GM19455 (cell line): ENCODE measurements around the gene CCDC136.

Source experiments
- ATAC-seq: cut with Tn5 transposase; IDR thresholded peaks from one replicate; pipeline ENCODE4 v1.9.1; 2021; ENCODE audit not compliant: unreplicated experiment

CCDC136 gene

DNA sequence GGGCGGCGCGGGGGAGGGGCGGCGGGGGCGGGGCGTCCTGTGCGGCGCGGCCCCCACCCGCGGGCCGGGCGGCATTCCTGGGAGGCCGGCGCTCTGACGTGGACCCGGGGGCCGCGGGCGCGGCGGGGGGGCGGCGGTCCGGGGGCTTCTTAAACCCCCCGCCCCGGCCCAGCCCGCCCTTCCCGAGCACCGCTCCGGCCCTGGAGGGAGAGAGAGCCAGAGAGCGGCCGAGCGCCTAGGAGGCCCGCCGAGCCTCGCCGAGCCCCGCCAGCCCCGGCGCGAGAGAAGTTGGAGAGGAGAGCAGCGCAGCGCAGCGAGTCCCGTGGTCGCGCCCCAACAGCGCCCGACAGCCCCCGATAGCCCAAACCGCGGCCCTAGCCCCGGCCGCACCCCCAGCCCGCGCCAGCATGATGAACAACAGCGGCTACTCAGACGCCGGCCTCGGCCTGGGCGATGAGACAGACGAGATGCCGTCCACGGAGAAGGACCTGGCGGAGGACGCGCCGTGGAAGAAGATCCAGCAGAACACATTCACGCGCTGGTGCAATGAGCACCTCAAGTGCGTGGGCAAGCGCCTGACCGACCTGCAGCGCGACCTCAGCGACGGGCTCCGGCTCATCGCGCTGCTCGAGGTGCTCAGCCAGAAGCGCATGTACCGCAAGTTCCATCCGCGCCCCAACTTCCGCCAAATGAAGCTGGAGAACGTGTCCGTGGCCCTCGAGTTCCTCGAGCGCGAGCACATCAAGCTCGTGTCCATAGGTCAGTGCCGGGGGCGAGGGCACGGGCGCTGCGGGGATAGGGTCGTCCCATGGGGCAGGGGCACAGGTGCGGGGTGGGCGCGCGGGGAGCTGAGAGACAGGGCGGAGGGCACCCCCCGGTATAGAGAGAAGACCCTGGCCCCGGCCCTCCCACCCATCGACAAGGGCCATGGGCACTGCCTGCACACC lies 38.7 kb downstream of the CCDC136 start, which contains the start of gene FLNC:
Gene FLNC, plus strand, starts transcription at position 176 of the 947 bp plus-strand sequence. Its CDS starts 232 bp downstream, at position 408.
- ATAC-seq: no peak

DNA sequence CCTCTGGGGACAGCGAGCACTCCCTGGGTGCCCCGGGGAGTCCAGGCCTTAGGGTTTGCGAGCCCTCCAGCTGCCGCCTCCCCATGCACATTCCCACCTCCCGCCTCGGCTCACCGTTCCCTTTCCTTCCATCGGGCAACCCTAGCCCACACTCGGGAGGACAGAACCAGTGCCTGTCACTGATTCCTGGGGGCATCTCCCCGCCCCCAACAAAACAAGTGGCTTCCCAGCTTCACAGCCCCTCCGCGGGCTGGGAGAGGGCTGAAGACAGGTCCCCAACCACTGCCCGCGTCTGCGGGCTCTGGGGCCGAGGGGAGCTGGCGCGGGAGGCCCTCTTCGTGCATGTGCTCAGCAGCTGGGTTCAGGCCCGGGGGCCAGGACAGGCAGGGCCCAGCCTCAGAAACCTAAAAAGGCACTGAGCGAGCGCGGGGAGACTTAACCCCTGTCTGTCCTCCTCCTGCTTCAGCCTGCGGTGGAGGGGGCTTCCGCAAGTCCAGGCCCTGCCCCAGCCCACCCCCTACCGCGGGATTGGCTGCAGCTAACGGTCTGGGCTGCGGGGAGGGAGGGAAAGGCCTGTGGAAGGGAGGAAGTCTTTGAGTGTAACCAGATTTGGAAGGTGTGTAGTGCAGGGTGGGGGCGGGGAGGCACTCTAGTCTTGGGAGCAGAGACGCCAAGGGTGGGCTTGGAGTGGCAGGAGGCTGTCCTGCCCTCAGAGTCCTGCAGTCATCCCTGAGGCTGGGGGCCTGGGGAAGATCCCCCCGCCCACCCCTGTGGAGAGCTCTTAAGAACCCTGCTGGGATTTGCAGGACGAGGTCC lies 39.6 kb downstream of the CCDC136 start:
- ATAC-seq: no peak

DNA sequence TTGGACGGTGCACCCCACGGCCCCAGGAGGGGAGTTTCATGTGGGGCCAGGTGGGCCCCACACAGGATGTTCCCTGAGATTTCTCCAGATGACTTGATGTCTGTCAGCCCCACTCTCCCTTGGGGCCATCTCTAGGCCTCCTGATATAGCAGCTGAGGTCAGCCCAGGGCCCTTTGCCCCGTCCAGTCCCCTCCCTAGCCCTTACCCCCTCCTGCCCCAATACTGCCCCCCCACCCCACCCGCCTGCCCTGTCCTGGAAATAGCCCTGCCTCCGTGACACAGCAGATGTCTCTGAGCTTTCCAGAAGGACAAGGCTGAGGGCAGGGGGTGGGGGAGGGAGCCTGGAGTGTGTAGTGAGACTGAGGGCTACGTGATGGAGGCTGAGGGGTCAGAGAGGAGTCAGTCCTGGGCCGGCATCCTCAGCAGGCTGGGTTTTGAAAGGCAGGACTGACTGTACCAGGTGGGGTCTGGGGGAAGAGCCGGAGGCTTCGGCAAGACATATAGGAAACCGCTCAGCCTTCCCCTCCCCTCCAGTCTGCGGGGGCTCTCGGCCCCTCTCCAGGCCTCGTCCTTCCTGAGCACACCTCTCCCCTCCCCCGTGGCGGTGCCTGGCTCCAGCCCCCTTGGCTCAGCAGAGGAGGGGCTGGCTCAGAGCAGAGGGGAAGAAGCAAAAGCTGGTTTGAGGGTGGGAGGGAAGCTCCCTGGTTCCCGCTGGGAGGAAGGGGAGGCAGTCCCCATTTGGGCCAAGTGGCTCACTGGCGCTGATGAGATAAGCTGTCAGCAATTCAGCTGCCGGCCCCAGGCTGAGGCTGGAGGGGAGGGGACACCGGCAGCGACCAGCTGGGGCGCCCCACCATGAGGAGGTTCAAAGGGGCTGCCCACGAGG lies 40.5 kb downstream of the CCDC136 start:
- no peak for ATAC-seq

GRCh38 chr7:128832880-128833147 lies 41.0 kb downstream of the CCDC136 start:
- no peak for ATAC-seq

DNA sequence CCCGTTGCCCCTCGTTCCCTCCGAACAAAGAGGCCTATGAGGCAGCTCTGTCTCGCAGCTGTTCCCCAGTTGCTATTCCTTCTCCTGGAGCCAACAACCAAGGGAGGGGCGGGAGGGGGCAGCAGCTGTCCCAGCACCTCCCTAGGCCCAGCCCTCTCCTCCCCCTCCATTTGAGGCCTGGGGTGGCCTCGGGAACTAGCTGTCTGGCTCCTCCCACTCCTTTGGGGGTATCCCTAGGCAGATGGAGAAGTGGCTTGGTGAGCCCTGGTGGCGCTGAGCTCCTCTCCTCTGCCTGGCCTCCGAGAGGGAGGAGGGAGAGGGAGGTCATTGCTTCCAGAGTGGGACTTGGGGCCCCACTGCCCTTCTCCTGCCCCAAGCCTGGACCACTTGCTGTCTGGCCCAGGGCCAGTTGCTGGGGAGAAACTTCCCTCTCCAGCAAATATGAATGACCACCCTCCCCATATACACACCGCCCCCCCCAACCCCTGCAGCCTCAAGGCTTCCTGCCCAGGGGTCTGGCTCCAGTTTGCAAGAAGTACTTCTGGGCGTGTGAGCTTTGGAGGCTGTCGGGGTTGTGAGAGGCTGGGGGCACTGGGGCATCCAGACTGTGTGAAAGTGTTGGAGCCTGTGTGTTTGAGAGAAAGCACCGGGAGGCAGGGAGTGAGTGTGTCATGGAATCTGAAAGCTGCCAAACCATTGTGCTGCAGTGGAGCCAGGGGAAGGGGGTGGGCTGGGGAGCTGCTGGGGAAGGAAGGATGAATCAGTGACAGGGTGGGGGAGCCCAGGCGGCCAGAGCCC lies 41.6 kb downstream of the CCDC136 start:
- ATAC-seq: no peak

- ATAC-seq: no peak
Observed at GRCh38 chr7:128833946-128834325, 42.2 kb downstream of the CCDC136 start.

DNA sequence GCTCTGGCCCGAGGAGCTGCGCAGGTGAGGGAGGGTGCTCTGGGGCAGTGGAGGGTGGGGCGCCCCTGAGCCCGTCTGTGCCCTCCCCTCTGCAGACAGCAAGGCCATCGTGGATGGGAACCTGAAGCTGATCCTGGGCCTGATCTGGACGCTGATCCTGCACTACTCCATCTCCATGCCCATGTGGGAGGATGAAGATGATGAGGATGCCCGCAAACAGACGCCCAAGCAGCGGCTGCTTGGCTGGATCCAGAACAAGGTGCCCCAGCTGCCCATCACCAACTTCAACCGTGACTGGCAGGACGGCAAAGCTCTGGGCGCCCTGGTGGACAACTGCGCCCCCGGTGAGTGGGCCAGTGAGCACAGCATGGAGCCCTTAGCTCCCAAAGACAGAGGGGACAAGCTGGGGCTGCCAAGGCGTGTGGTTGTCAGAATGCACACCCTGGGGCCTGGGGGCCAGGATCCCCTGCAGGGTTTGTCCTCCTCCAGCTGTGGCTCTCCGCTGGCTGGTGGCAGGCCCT lies 43.5 kb downstream of the CCDC136 start:
- ATAC-seq: no peak

GRCh38 chr7:128835790-128836641 lies 44.2 kb downstream of the CCDC136 start:
- ATAC-seq: no peak

DNA sequence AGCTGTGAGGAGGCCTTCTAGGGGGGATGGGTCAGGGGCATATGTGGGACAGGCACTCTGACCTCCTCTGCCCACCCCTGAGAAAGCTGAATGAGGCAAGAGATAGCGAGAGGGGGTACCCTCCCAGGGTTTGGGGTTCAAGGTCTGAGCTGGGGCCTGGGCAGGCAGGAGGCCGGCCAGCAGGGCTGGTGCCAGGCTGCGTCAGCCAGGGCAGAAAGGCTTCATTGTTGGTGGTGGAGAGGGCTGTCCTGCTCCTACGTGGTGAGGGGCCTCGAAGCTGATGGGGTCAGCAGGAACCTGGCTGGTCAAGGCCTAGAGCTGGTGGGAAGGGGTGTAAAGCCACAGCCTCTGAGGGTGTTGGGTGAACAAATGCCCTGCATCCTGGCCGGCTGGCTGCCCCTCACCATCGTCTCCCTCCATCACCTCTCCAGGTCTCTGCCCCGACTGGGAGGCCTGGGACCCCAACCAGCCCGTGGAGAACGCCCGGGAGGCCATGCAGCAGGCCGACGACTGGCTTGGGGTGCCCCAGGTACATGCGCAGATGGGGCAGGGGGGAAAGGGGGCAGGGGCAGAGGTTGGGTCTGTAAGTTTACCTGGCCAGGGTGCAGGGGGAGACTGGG lies 45.1 kb downstream of the CCDC136 start:
- ATAC-seq: no peak

GRCh38 chr7:128837521-128837921 lies 45.8 kb downstream of the CCDC136 start:
- no peak for ATAC-seq

GRCh38 chr7:128838109-128838779 lies 46.5 kb downstream of the CCDC136 start:
- no peak for ATAC-seq

GRCh38 chr7:128838981-128839731 lies 47.4 kb downstream of the CCDC136 start:
- no peak for ATAC-seq

DNA sequence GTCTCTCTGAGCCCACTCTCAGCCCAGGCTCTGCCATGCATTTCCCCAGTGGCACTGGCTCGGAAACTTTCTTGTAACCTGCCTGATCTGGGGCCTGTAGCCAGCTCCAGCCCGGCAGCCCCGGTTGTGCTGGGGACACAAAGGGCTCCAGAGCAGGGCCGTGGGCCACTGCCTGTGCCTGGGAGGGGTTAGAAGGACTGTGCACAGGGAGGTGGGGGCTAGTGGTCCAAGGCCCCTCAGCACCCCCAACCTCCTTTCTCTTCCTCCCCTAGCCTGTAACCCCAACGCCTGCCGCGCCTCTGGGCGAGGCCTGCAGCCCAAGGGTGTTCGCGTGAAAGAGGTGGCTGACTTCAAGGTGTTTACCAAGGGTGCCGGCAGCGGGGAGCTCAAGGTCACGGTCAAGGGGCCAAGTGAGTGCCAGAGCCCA lies 48.0 kb downstream of the CCDC136 start:
- ATAC-seq: no peak

DNA sequence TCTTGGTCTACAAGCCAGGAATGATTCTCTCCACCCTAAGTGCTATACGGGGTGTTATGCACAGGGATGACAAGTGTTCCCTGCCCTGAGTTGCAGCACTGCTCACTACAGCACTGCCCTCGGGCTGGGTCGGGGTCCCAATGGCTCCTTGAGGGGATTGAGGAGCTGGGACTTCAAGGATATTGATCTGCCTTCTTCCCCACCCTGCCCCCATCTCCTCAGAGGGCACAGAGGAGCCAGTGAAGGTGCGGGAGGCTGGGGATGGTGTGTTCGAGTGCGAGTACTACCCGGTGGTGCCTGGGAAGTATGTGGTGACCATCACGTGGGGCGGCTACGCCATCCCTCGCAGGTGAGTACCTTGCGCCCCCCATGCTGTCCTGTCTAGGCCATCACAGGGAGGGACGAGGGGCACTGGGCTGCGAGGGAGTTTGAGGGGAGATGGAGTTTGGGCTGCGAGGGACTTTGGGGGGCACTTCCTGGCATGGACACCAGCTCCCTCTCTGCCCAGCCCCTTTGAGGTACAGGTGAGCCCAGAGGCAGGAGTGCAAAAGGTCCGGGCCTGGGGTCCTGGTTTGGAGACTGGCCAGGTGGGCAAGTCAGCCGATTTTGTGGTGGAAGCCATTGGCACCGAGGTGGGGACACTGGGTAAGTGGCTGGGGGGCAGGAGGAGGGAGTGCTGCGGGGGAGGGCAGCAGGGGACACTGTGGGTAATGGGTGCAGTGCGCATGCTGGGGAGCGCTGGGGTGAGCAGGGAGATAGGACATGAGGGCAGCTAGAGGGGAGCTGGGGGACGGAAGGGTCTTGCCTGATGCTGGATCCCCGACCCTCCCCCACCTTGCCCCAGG lies 48.8 kb downstream of the CCDC136 start:
- ATAC-seq: no peak

GRCh38 chr7:128841171-128841690 lies 49.5 kb downstream of the CCDC136 start:
- no peak for ATAC-seq
